Naive B cell (primary cell): Measurements from ENCODE around the gene STIM1. TPM values are rescaled to one million over a fixed set of nuclear protein-coding genes. Genes with fewer than 3 reads are reported as not detected.

ENCODE experiments used
- ATAC-seq, 2 donors: fragments of 150-1000 bp; cut with Tn5 transposase; 2 replicates each; pipeline ENCODE4 v1.10.0; 2021; ENCODE audit warnings: low read depth in 2 of 2, mild to moderate bottlenecking in 2 of 2, moderate library complexity in 2 of 2
- DNase-seq: peaks from one replicate; pipeline ENCODE4 v3.0.0; 2022
- H3K27ac Mint-ChIP-seq, 6 donors: one replicate each; pipeline ENCODE4 v1.8.0; 2020 to 2022; ENCODE audit warnings: mild to moderate bottlenecking in 6 of 6, mixed read lengths in 6 of 6, moderate library complexity in 5 of 6, inconsistent platforms in 2 of 6
- H3K27me3 Mint-ChIP-seq, 3 donors: one replicate each; pipeline ENCODE4 v1.8.0; 2021 to 2022; ENCODE audit warnings: mixed read lengths in 3 of 3, mild to moderate bottlenecking in 1 of 3
- H3K36me3 Mint-ChIP-seq, 2 donors: one replicate each; pipeline ENCODE4 v1.8.0; 2020 to 2022; ENCODE audit warnings: mixed read lengths in 2 of 2, inconsistent platforms in 1 of 2, mild to moderate bottlenecking in 1 of 2
- H3K4me1 Mint-ChIP-seq, 3 donors: one replicate each; pipeline ENCODE4 v1.8.0; 2020 to 2022; ENCODE audit warnings: mixed read lengths in 3 of 3, inconsistent platforms in 1 of 3, mild to moderate bottlenecking in 1 of 3, moderate library complexity in 1 of 3
- H3K4me3 Mint-ChIP-seq, 8 donors: one replicate each; pipeline ENCODE4 v1.8.0; 2020 to 2022; ENCODE audit warnings: mild to moderate bottlenecking in 8 of 8, mixed read lengths in 8 of 8, moderate library complexity in 8 of 8, inconsistent platforms in 2 of 8
- H3K9me3 Mint-ChIP-seq, 7 donors: one replicate each; pipeline ENCODE4 v1.8.0; 2020 to 2022; ENCODE audit warnings: mixed read lengths in 7 of 7, mild to moderate bottlenecking in 5 of 7, inconsistent platforms in 2 of 7, moderate library complexity in 1 of 7
- polyA plus RNA-seq, 6 donors: library from polyadenylated mRNA; unstranded; fragments of 300-500 nt; fragmentation: Illumina TruSeq; gene quantifications; one replicate each; pipeline ENCODE4 v1.2.3, GENCODE V29; 2021; ENCODE audit warnings: low read depth in 6 of 6

The STIM1 gene
- polyA plus RNA-seq, 6 donors from 2014 or later = 29.1 to 51.9 (median 35.0) TPM

- H3K9me3 Mint-ChIP-seq = peaks cover 0 to 3% (median 0%) of the 10 kb centered on the region in 7 donors
- peak overlapping the region in 4 of 8 donors; percentile 40 to 76 (median 56) for H3K4me3 Mint-ChIP-seq
- H3K27ac Mint-ChIP-seq = peak overlapping the region; percentile 59 to 97 (median 96)
- ATAC-seq = peak; percentile 7 to 20
- no peaks in the 10 kb centered on the region for H3K27me3 Mint-ChIP-seq
- peaks cover 0 to 5% of the 10 kb centered on the region in 2 donors for H3K36me3 Mint-ChIP-seq
- peaks cover 31 to 58% (median 47%) of the 10 kb centered on the region in 3 donors for H3K4me1 Mint-ChIP-seq
- DNase-seq = no peak
Observed at GRCh38 chr11:3927129-3927796, 71.8 kb downstream of the STIM1 start.

GRCh38 chr11:3929232-3929631 is 73.8 kb downstream of the STIM1 start:
- DNase-seq (no peak), ATAC-seq (no peak)
- Mint-ChIP-seq H3K27me3 (no peaks in the 10 kb centered on the region), H3K9me3 (peaks cover 0 to 1% (median 0%) of the 10 kb centered on the region in 7 donors), H3K4me1 (peaks cover 40 to 66% (median 55%) of the 10 kb centered on the region in 3 donors), H3K4me3 (peak overlapping the region in 3 of 8 donors; percentile 42 to 71 (median 62)), H3K36me3 (peaks cover 0 to 5% of the 10 kb centered on the region in 2 donors), H3K27ac (peak overlapping the region in 4 of 6 donors; percentile 84 to 96 (median 92))

- peaks cover 0 to 6% of the 10 kb centered on the region in 2 donors for H3K36me3 Mint-ChIP-seq
- peaks cover 44 to 70% (median 59%) of the 10 kb centered on the region in 3 donors for H3K4me1 Mint-ChIP-seq
- peaks cover 0 to 1% (median 0%) of the 10 kb centered on the region in 7 donors for H3K9me3 Mint-ChIP-seq
- DNase-seq = no peak
- peak overlapping the region in 1 of 8 donors; percentile 10 for H3K4me3 Mint-ChIP-seq
- peak overlapping the region in 4 of 6 donors; percentile 49 to 90 (median 68) for H3K27ac Mint-ChIP-seq
- no peaks in the 10 kb centered on the region for H3K27me3 Mint-ChIP-seq
- no peak for ATAC-seq
Observed at GRCh38 chr11:3929649-3930048, 74.2 kb downstream of the STIM1 start.

- peak overlapping the region in 1 of 6 donors; percentile 47 for H3K27ac Mint-ChIP-seq
- peaks cover 58 to 82% (median 71%) of the 10 kb centered on the region in 3 donors for H3K4me1 Mint-ChIP-seq
- no peaks in the 10 kb centered on the region for H3K27me3 Mint-ChIP-seq
- peaks cover 0 to 14% of the 10 kb centered on the region in 2 donors for H3K36me3 Mint-ChIP-seq
- ATAC-seq (no peak), DNase-seq (no peak)
- peaks cover 0 to 1% (median 0%) of the 10 kb centered on the region in 7 donors for H3K9me3 Mint-ChIP-seq
- H3K4me3 Mint-ChIP-seq = no peak overlapping the region
Observed at GRCh38 chr11:3932698-3933097, 77.2 kb downstream of the STIM1 start.

GRCh38 chr11:3933165-3933628 is 77.7 kb downstream of the STIM1 start:
- H3K27ac Mint-ChIP-seq = peak overlapping the region in 1 of 6 donors; percentile 63
- H3K36me3 Mint-ChIP-seq = peaks cover 0 to 14% of the 10 kb centered on the region in 2 donors
- H3K27me3 Mint-ChIP-seq = no peaks in the 10 kb centered on the region
- no peak overlapping the region for H3K4me3 Mint-ChIP-seq
- ATAC-seq = no peak
- DNase-seq = no peak
- peaks cover 53 to 79% (median 66%) of the 10 kb centered on the region in 3 donors for H3K4me1 Mint-ChIP-seq
- no peaks in the 10 kb centered on the region for H3K9me3 Mint-ChIP-seq

GRCh38 chr11:3934658-3935057 is 79.2 kb downstream of the STIM1 start:
- peaks cover 0 to 14% of the 10 kb centered on the region in 2 donors for H3K36me3 Mint-ChIP-seq
- peaks cover 51 to 74% (median 65%) of the 10 kb centered on the region in 3 donors for H3K4me1 Mint-ChIP-seq
- H3K27me3 Mint-ChIP-seq = no peaks in the 10 kb centered on the region
- H3K4me3 Mint-ChIP-seq = peak overlapping the region in 1 of 8 donors; percentile 30
- no peaks in the 10 kb centered on the region for H3K9me3 Mint-ChIP-seq
- H3K27ac Mint-ChIP-seq = peak overlapping the region in 4 of 6 donors; percentile 18 to 90 (median 25)
- no peak for ATAC-seq
- no peak for DNase-seq

- Mint-ChIP-seq H3K9me3 (no peaks in the 10 kb centered on the region), H3K4me1 (peaks cover 56 to 76% (median 75%) of the 10 kb centered on the region in 3 donors), H3K4me3 (no peak overlapping the region), H3K27ac (peak overlapping the region in 1 of 6 donors; percentile 30), H3K36me3 (peaks cover 0 to 10% of the 10 kb centered on the region in 2 donors), H3K27me3 (no peaks in the 10 kb centered on the region)
- ATAC-seq = no peak
- DNase-seq = no peak
Observed at GRCh38 chr11:3936517-3936916, 81.1 kb downstream of the STIM1 start.

- DNase-seq = no peak
- no peaks in the 10 kb centered on the region for H3K9me3 Mint-ChIP-seq
- peaks cover 0 to 12% of the 10 kb centered on the region in 2 donors for H3K36me3 Mint-ChIP-seq
- H3K4me3 Mint-ChIP-seq = no peak overlapping the region
- ATAC-seq = peak in 1 of 2 donors; percentile 33
- peak overlapping the region in 3 of 6 donors; percentile 0 to 35 (median 13) for H3K27ac Mint-ChIP-seq
- peaks cover 68 to 85% (median 84%) of the 10 kb centered on the region in 3 donors for H3K4me1 Mint-ChIP-seq
- H3K27me3 Mint-ChIP-seq = no peaks in the 10 kb centered on the region
Observed at GRCh38 chr11:3939211-3939610, 83.7 kb downstream of the STIM1 start.

GRCh38 chr11:3939651-3940190 is 84.3 kb downstream of the STIM1 start:
- H3K4me3 Mint-ChIP-seq = no peak overlapping the region
- H3K27ac Mint-ChIP-seq = peak overlapping the region in 3 of 6 donors; percentile 1 to 78 (median 3)

GRCh38 chr11:3942160-3942955 is 86.9 kb downstream of the STIM1 start:
- DNase-seq = no peak
- peak; percentile 48 to 60 for ATAC-seq
- Mint-ChIP-seq H3K36me3 (peaks cover 0 to 3% of the 10 kb centered on the region in 2 donors), H3K27me3 (no peaks in the 10 kb centered on the region), H3K4me3 (peak overlapping the region in 3 of 8 donors; percentile 4 to 30 (median 27)), H3K9me3 (peaks cover 0 to 3% (median 0%) of the 10 kb centered on the region in 7 donors), H3K27ac (peak overlapping the region; percentile 10 to 91 (median 73)), H3K4me1 (peaks cover 71 to 86% (median 82%) of the 10 kb centered on the region in 3 donors)

More at GRCh38 chr11:3939651-3940190, 84.3 kb downstream of the STIM1 start:
- Mint-ChIP-seq H3K27me3 (no peaks in the 10 kb centered on the region), H3K4me1 (peaks cover 68 to 85% (median 84%) of the 10 kb centered on the region in 3 donors), H3K9me3 (no peaks in the 10 kb centered on the region), H3K36me3 (peaks cover 0 to 11% of the 10 kb centered on the region in 2 donors)
- DNase-seq (no peak), ATAC-seq (no peak)

GRCh38 chr11:3942956-3943497 is 87.6 kb downstream of the STIM1 start:
- peaks cover 0 to 3% of the 10 kb centered on the region in 2 donors for H3K36me3 Mint-ChIP-seq
- ATAC-seq (no peak), DNase-seq (no peak)
- H3K4me1 Mint-ChIP-seq = peaks cover 77 to 88% (median 87%) of the 10 kb centered on the region in 3 donors
- peak overlapping the region in 2 of 8 donors; percentile 27 to 30 for H3K4me3 Mint-ChIP-seq
- H3K9me3 Mint-ChIP-seq = peaks cover 0 to 3% (median 0%) of the 10 kb centered on the region in 7 donors
- H3K27me3 Mint-ChIP-seq = no peaks in the 10 kb centered on the region
- peak overlapping the region in 4 of 6 donors; percentile 17 to 87 (median 52) for H3K27ac Mint-ChIP-seq

- H3K27me3 Mint-ChIP-seq = no peaks in the 10 kb centered on the region
- H3K4me1 Mint-ChIP-seq = peaks cover 82 to 93% (median 90%) of the 10 kb centered on the region in 3 donors
- peak overlapping the region in 3 of 8 donors; percentile 11 to 35 (median 17) for H3K4me3 Mint-ChIP-seq
- ATAC-seq (no peak), DNase-seq (no peak)
- peaks cover 0 to 3% (median 0%) of the 10 kb centered on the region in 7 donors for H3K9me3 Mint-ChIP-seq
- peak overlapping the region in 4 of 6 donors; percentile 10 to 78 (median 62) for H3K27ac Mint-ChIP-seq
- peaks cover 0 to 3% of the 10 kb centered on the region in 2 donors for H3K36me3 Mint-ChIP-seq
Observed at GRCh38 chr11:3944198-3944597, 88.7 kb downstream of the STIM1 start.
